Peyer's patch (tissue), 4 donors: ENCODE results near the gene NTF3.

Source experiments
- POLR2A ChIP-seq, 2 donors: fragments of 450-650 bp; IDR thresholded peaks; one replicate each; pipeline ENCODE4 v1.5.1; 2017; ENCODE audit warnings: antibody characterized with exemption in 2 of 2, mild to moderate bottlenecking in 2 of 2, moderate library complexity in 2 of 2
- TF ChIP-seq, protein P1 (sequence below), 6 experiments: fragments of 450-650 bp in 4 of 6; fragments of 200-600 bp in 2 of 6; sonication (generic) in 1 of 6; IDR thresholded peaks; one replicate each; pipeline ENCODE4 v1.5.1; 2017 to 2019; ENCODE audit warnings: antibody characterized with exemption in 6 of 6, mild to moderate bottlenecking in 3 of 6, moderate library complexity in 1 of 6

DNA sequence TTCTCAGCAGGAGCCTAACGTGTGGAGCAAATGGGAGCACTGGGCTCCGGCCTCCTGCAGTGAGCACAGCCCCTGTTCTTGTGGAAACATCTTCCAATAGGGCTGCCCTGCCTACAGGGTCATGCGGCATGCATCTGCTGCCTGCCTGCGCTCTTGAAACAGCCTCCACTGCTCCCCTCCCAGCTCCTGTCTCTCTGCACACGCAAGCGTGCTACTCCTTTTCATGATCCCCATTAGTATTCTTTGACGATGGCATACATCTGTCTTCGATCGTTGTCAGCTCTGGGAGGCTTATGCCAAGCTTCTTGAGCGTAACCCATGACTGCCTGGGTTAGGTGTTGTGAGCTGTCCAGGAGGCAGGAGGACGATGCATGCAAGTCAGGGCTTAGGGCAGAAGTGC is 23.1 kb downstream of the NTF3 start:
- no peak for TF ChIP-seq POLR2A (IDR thresholded peaks at IDR 0.05)
- TF ChIP-seq, protein P1, sequence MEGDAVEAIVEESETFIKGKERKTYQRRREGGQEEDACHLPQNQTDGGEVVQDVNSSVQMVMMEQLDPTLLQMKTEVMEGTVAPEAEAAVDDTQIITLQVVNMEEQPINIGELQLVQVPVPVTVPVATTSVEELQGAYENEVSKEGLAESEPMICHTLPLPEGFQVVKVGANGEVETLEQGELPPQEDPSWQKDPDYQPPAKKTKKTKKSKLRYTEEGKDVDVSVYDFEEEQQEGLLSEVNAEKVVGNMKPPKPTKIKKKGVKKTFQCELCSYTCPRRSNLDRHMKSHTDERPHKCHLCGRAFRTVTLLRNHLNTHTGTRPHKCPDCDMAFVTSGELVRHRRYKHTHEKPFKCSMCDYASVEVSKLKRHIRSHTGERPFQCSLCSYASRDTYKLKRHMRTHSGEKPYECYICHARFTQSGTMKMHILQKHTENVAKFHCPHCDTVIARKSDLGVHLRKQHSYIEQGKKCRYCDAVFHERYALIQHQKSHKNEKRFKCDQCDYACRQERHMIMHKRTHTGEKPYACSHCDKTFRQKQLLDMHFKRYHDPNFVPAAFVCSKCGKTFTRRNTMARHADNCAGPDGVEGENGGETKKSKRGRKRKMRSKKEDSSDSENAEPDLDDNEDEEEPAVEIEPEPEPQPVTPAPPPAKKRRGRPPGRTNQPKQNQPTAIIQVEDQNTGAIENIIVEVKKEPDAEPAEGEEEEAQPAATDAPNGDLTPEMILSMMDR (IDR thresholded peaks at IDR 0.05) = no peak
